Vagina (tissue), 2 donors: ENCODE measurements around the gene PIGV. TPM values are rescaled to one million over a fixed set of nuclear protein-coding genes. Genes with fewer than 3 reads are reported as not detected.
"Not testable (repeated sequence)": the region's sequence is repeated elsewhere in the genome, so short reads cannot be mapped to it uniquely, and the experiment has no call there.

Experiments
- DNase-seq, 2 donors: peaks; one replicate each; pipeline ENCODE4 v3.0.0-alpha.2; 2017; ENCODE audit errors: extremely low spot score in 2 of 2
- H3K27ac ChIP-seq: fragments of 200-600 bp; sonication (generic); one replicate; pipeline ENCODE4 v1.5.1; 2019
- H3K27me3 ChIP-seq: fragments of 200-600 bp; sonication (generic); one replicate; pipeline ENCODE4 v1.5.1; 2019
- H3K36me3 ChIP-seq, 2 donors: fragments of 200-600 bp; sonication (generic); one replicate each; pipeline ENCODE4 v1.5.1; 2017 to 2019
- H3K4me1 ChIP-seq: fragments of 200-600 bp; sonication (generic); one replicate; pipeline ENCODE4 v1.5.1; 2019
- H3K4me3 ChIP-seq, 2 donors: fragments of 200-600 bp; sonication (generic); 1 replicate in 1 of 2; 2 replicates in 1 of 2; pipeline ENCODE4 v1.5.1; 2016 to 2019
- H3K9me3 ChIP-seq: fragments of 200-600 bp; sonication (generic); one replicate; pipeline ENCODE4 v1.5.1; 2019
- CTCF ChIP-seq, 3 experiments: fragments of 450-650 bp in 2 of 3; fragments of 200-600 bp in 1 of 3; sonication (generic) in 1 of 3; IDR thresholded peaks; one replicate each; pipeline ENCODE4 v1.5.1; 2017 to 2019; ENCODE audit warnings: antibody characterized with exemption in 3 of 3, mild to moderate bottlenecking in 2 of 3, moderate library complexity in 2 of 3
- POLR2A ChIP-seq, 2 donors: fragments of 450-650 bp; IDR thresholded peaks; one replicate each; pipeline ENCODE4 v1.6.1; 2017; ENCODE audit warnings: antibody characterized with exemption in 2 of 2, mild to moderate bottlenecking in 2 of 2, moderate library complexity in 2 of 2
- POLR2AphosphoS5 ChIP-seq, 2 donors: sonication (generic); formaldehyde crosslinking; IDR thresholded peaks; one replicate each; pipeline ENCODE4 v1.9.0; 2017; ENCODE audit warnings: antibody characterized with exemption in 2 of 2, mild to moderate bottlenecking in 2 of 2, low read depth in 1 of 2; ENCODE audit not compliant: insufficient read depth in 1 of 2
- intact Hi-C: fragments of 100-400 bp; cut with DNase I; formaldehyde crosslinking; loops from one replicate; pipeline ENCODE4 v1.15.1; 2023
- small RNA-seq: library from RNA; depleted of rRNA; stranded (forward); fragments of <200 nt; gene quantifications from one replicate; pipeline ENCODE3, GENCODE V24; 2016
- total RNA-seq: library from RNA; depleted of rRNA; stranded (reverse); fragments of >200 nt; gene quantifications from one replicate; pipeline ENCODE4 v1.2.3, GENCODE V29; 2016

PIGV gene
- total RNA-seq, 1 donor from 2014 or later, result 8.1 TPM

- Histone ChIP-seq H3K27ac (no peak overlapping the region), H3K9me3 (no peaks in the 10 kb centered on the region), H3K4me3 (no peak overlapping the region), H3K27me3 (no peaks in the 10 kb centered on the region), H3K4me1 (peaks cover 15% of the 10 kb centered on the region), H3K36me3 (peaks cover 0 to 50% of the 10 kb centered on the region in 2 donors)
- no peak for TF ChIP-seq POLR2AphosphoS5 (IDR thresholded peaks at IDR 0.05; ENCODE audit: insufficient read depth in 1 of 2, low read depth in 1 of 2)
- no peak for TF ChIP-seq POLR2A (IDR thresholded peaks at IDR 0.05)
- no peak for TF ChIP-seq CTCF (IDR thresholded peaks at IDR 0.05)
- no peak for DNase-seq
- intact Hi-C loops, result no loop called here
These were observed 56.9 kb downstream of the PIGV start for GRCh38 chr1:26844424-26845196.

DNA sequence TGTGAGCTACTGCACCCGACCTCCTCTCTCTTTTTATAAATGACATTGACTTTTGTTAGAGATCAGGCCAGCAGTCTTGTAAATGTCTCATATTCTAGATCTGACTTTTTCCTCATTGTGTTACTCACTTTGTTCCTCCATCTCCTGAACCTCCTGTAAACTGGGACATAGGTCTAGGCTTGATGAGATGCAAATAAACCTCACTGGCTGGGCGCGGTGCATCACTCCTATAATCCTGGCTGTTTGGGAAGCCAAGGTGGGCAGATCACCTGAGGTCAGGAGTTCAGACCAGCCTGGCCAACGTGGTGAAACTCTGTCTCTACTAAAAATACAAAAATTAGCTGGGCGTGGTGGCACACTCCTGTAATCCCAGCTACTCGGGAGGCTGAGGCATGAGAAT lies 60.1 kb downstream of the PIGV start:
- Histone ChIP-seq H3K36me3 (peaks cover 0 to 61% of the 10 kb centered on the region in 2 donors), H3K4me1 (peaks cover 18% of the 10 kb centered on the region)
- H3K9me3 ChIP-seq, DNase-seq, H3K4me3 ChIP-seq, H3K27ac ChIP-seq, intact Hi-C loops, H3K27me3 ChIP-seq: not testable (repeated sequence)

Small RNAs within 50 kb of the gene (small RNA-seq; reads per million reads assigned to genes)
- gene RN7SL165P, result not detected

Other genes starting within 250 kb of the PIGV start
- 91.6 TPM for gene ARID1A, start 91.9 kb upstream of the PIGV start, total RNA-seq
- gene ZDHHC18, start 38.7 kb downstream of the PIGV start, total RNA-seq, result 31.4 TPM
- 406 TPM for gene SFN, start 75.2 kb downstream of the PIGV start, total RNA-seq
- gene GPN2, start 102.3 kb downstream of the PIGV start, total RNA-seq, result 11.5 TPM
- 5.2 TPM for gene GPATCH3, start 112.5 kb downstream of the PIGV start, total RNA-seq
- not detected for gene NR0B2, start 126.0 kb downstream of the PIGV start, total RNA-seq
- gene NUDC, start 133.8 kb downstream of the PIGV start, total RNA-seq, result 45.9 TPM
- 7.4 TPM for gene KDF1, start 172.5 kb downstream of the PIGV start, total RNA-seq
- gene TRNP1, start 205.7 kb downstream of the PIGV start, total RNA-seq, result 13.0 TPM
- gene TENT5B, start 224.9 kb downstream of the PIGV start, total RNA-seq, result 64.3 TPM